ENCODE data around the gene TMSB15C.

TMSB15C gene

DNA sequence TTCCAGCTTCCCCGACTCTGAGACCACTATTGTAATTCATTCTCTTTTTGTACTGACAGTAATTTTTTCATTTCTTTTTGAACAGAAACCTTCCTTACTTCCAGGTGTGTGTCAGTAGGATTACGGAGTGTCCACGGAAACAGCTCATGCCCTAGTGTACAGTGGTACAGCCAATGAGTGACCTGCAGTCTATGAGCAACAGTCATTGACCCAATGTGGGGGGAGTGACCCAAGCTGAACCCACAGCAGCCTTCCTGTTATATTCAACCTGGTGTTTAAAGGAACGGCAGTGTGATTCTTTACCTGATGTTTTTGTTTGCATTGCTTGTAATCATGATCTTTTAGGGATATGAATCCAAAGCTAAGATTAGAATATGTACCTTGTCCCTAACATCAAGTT, 35.0 kb downstream of the TMSB15C start:
- no peak for DNase-seq

DNA sequence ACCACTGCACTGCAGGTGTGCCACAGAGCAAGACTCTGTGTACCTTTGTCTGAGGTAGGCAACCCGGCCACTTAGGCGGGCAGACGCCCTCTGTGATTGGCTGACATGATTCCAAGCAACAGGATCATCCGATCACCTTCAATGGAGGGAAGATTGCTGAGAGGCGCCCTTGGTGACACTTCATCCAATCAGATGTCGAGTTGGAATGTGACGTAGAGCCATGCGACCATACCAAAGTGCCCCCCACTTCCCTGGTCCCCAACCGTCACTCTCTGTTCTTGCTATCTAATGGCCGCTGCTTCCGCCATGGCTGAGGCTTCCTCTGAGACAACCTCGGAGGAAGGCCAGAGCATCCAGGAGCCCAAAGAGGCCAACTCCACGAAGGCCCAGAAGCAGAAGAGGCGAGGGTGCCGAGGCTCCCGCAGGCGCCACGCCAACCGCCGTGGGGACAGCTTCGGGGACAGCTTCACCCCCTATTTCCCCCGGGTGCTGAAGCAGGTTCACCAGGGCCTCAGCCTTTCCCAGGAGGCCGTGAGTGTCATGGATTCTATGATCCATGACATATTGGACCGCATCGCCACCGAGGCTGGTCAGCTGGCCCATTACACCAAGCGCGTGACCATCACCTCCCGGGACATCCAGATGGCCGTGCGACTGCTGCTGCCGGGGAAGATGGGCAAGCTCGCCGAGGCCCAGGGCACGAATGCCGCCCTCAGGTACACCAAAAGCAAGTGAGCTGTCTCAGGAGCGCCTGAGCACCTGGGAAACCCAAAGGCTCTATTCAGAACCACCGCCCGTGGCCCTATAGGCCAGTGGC, 36.1 kb downstream of the TMSB15C start, which contains the start of gene H2BW2:
TSS of gene H2BW2 (plus strand) at position 268 of the 817 bp plus-strand sequence. CDS start at position 307, 39 bp downstream.
- DNase-seq: no peak
